Cardiac fibroblast (primary cell): ENCODE results near the gene ABI2.

Experiments
- DNase-seq, 2 donors: peaks; one replicate each; pipeline versions ENCODE4 v3.0.0 to v3.0.0-alpha.2; 2010; ENCODE audit warnings: low read depth in 2 of 2
- H3K4me3 ChIP-seq, 2 donors: replicated peaks in 1 of 2; 1 replicate in 1 of 2; 2 replicates in 1 of 2; pipeline ENCODE4 v1.5.1; 2011; ENCODE audit warnings: low read depth in 2 of 2, low read length in 2 of 2, mild to moderate bottlenecking in 2 of 2, moderate library complexity in 1 of 2
- TF ChIP-seq, protein P1 (sequence below): IDR thresholded peaks from one replicate; pipeline ENCODE4 v1.5.1; 2011; ENCODE audit warnings: low read depth, mild to moderate bottlenecking, low read length, inconsistent platforms

Gene ABI2

DNA sequence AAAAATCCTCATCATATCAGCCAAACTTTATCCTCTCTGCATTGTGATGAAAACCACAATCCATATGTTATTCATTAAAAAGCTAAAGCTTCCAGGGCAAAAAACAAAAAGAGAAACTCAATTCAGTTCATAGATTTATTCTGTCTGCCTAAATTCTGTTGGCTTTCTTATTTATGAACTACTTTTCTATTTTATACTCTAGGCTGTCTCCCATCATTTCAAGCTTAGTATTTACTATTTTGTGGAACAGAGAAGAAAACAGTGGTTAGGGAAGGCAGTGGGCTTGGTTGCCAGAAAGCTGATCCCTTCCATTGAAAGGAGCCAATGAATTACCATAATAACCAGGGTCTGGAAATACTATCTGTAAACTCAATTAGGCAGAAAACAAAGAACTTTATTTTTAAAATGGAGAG lies 135.1 kb downstream of the ABI2 start:
- DNase-seq, result peak in 1 of 2 donors; percentile 58
- H3K4me3 ChIP-seq, result no peak overlapping the region
- TF ChIP-seq, protein P1, sequence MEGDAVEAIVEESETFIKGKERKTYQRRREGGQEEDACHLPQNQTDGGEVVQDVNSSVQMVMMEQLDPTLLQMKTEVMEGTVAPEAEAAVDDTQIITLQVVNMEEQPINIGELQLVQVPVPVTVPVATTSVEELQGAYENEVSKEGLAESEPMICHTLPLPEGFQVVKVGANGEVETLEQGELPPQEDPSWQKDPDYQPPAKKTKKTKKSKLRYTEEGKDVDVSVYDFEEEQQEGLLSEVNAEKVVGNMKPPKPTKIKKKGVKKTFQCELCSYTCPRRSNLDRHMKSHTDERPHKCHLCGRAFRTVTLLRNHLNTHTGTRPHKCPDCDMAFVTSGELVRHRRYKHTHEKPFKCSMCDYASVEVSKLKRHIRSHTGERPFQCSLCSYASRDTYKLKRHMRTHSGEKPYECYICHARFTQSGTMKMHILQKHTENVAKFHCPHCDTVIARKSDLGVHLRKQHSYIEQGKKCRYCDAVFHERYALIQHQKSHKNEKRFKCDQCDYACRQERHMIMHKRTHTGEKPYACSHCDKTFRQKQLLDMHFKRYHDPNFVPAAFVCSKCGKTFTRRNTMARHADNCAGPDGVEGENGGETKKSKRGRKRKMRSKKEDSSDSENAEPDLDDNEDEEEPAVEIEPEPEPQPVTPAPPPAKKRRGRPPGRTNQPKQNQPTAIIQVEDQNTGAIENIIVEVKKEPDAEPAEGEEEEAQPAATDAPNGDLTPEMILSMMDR, result no peak

DNA sequence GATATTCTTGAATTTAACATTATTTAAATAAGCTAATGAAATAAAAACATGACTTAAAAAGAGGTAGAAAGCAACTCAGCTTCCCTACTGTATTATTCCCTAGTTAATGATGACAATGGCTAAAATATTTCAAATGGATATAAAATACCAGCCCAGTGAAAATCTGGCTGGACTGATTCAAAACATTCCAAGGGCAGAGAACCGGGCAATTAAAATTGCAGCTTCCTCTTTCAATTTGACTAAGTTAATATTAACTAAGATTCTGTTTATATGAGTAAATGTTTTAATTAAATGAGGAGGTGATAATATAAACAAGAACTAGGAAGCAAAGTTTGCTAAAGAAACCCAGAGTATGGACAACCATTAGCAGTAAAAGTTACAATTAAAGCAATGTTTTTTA lies 141.4 kb downstream of the ABI2 start:
- DNase-seq, result no peak
- TF ChIP-seq, protein P1, result no peak
- H3K4me3 ChIP-seq, result no peak overlapping the region

DNA sequence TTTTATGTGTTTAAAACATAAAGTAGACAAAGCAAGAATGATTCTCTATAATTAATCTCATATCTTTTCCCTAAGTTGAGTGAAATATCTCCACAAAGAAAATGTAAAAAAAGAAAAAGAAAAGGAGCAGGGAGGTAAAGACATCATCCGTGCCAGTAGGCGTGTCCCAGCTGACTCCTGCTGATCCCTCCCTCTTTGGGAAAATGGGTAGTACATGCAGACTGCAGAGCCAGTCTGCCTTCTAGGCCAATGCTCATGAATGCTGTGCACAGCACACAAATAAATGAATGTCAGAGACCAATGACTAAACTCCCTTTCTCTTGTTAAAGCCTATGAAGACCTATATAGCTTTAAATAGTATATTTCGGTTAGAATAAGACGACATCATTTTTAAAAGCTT lies 142.2 kb downstream of the ABI2 start:
- DNase-seq, result peak; percentile 19 to 33
- no peak overlapping the region for H3K4me3 ChIP-seq
- TF ChIP-seq, protein P1, result no peak

DNA sequence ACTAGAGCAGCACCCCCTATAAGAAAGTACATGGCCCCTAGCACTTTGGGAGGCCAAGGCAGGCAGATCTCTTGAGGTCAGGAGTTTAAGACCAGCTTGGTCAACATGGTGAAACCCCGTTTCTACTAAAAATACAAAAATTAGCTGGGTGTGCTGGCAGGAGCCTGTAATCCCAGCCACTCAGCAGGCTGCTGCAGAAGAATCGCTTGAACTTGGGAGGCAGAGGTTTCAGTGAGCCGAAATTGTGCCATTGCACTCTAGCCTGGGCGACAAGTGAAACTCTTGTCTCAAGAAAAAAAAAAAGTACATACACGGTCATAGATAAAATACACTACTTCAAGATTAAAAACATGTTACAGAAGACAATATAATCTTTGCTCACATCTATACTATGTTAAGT lies 143.1 kb downstream of the ABI2 start:
- no peak for DNase-seq
- H3K4me3 ChIP-seq, result no peak overlapping the region
- TF ChIP-seq, protein P1, result no peak

DNA sequence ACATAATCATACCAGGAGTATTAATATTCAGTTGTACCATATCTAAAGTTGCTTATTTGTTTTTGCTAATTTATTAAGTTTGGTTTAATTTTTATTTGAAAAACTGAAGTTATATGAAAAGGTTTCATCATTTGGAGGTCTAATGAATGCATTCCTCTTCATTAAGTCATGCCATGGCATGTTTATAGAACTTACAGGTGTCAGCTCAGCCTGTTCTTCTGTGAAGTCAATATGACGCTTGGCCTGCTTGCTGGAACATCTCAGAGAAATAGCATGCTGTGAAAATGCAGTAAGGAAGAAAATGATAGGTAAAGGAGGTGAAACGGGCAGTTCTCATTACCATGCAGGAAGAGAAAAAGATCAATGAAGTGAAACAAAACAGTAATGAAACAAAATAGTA lies 148.7 kb downstream of the ABI2 start:
- DNase-seq, result no peak
- TF ChIP-seq, protein P1, result no peak
- H3K4me3 ChIP-seq, result no peak overlapping the region

DNA sequence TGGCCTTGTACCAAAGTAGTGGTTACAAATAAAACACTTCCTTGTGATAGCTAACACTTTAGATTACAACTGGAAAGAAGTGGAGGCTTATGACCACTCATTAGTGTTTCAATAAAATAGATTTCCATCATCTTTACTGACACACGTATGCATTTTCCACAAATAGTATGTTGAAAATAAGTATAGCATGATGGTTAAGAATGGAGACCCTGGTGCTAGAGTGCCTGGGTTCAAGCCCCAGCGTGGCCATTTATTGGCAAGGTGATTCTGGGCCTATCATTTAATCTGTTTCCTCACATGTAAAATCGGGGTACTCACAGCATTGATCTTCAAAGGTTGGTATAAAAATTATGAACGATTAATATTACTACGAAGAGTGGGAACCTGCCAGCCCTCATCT lies 152.4 kb downstream of the ABI2 start:
- DNase-seq, result no peak
- no peak overlapping the region for H3K4me3 ChIP-seq
- TF ChIP-seq, protein P1, result no peak
